Subcutaneous adipose tissue (tissue), 4 donors: ENCODE data around the gene ACTRT2. TPM values are rescaled to one million over a fixed set of nuclear protein-coding genes. Genes with fewer than 3 reads are reported as not detected.

Experiments used
- total RNA-seq, 4 donors: library from RNA; depleted of rRNA; stranded (reverse); fragments of >200 nt; gene quantifications; one replicate each; pipeline ENCODE4 v1.1.0, GENCODE V29; 2016
- TF ChIP-seq, protein P1 (sequence below): fragments of 450-650 bp; IDR thresholded peaks from one replicate; pipeline ENCODE4 v1.5.1; 2016; ENCODE audit warnings: low read depth, mild to moderate bottlenecking, control low read depth, antibody characterized with exemption, moderate library complexity

Gene ACTRT2
- total RNA-seq, 4 donors from 2014 or later, result not detected

DNA sequence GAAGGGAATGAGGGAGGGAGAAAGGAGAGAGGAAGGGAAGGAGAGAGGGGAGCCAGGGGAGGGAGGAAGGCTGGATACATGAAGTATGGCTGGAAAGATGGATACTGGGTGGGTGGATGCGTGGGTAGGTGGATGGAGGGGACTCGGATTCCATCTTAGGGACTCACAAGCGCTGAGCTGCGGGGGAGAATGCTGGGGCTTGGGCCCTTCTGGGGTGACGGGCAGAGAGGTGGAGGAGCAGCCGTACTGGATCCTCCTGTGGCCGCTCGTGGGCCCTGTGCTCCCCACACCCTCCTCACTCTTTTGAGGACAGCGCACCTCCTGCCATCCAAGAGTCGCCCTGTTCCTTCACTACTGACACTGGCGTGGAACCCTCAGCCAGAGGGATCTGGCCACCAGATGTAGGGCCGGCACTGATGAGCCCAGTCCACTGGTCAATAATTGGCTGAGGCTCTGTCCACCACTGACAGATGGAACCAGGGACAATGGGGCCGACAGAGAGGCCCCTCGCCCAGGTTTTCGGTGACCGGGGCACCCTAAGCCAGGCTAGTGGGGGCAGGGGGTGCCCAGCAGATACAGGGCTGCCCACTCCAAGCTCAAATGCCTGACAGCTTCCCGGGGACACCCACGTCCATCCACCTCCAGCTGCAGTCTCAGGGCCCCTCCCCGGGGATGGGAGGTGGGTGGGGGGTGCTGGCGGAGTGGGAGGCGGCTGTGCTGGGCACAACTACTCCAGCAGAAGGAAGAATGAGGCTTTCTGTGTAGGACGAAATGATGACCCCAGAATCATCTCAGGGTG is 4.4 kb upstream of the ACTRT2 start:
- TF ChIP-seq, protein P1, sequence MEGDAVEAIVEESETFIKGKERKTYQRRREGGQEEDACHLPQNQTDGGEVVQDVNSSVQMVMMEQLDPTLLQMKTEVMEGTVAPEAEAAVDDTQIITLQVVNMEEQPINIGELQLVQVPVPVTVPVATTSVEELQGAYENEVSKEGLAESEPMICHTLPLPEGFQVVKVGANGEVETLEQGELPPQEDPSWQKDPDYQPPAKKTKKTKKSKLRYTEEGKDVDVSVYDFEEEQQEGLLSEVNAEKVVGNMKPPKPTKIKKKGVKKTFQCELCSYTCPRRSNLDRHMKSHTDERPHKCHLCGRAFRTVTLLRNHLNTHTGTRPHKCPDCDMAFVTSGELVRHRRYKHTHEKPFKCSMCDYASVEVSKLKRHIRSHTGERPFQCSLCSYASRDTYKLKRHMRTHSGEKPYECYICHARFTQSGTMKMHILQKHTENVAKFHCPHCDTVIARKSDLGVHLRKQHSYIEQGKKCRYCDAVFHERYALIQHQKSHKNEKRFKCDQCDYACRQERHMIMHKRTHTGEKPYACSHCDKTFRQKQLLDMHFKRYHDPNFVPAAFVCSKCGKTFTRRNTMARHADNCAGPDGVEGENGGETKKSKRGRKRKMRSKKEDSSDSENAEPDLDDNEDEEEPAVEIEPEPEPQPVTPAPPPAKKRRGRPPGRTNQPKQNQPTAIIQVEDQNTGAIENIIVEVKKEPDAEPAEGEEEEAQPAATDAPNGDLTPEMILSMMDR, result no peak

DNA sequence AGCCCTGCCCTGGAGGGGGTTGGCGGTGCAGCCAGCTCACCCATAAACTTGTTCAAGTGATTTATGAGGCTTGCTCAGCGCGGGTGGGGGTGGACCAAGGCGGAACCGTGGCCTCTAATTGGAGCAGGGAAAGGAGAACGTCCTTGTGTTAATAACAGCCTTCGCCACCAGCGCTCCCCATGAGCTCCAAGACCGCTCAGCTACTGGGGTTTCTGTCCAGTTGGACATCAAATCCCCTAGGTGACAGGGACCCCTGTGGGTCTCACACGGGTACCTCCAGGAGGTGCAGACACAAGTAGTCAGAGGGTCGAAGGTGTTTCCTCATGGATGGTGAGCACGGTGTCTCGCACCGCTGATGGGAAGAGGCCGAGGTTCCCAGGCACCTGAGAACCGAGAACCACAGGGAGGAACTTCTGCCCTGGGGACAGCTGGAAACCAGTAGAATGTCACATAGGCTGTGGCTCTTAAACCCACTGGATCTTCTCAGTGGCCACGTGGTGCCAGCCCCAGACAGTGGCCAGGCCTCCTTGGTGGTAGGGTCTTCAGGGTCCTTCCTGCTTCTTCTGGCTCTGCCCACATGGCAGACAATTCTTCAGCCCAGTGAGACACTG is 3.7 kb upstream of the ACTRT2 start:
- TF ChIP-seq, protein P1, result no peak

DNA sequence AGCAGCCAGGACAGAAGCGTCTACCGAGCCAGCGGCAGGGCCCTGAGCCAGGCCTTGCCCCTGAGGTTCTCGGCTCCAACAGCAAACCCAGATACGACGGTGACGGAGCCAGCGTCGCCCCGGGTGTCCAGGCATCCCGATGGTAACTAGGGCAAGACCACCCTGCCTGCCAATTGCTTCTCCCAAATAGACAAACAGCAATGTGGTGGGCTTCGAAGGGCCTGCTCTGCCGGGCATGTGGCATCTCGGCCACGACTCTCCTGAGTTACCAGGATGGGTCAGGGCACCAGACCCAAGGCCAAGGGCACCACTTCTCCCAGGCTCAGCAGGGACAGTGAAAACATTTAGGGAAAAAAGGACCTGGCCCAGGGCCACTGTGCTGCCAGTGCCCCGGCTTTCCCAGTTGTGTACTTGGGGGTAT is 3.2 kb upstream of the ACTRT2 start:
- TF ChIP-seq, protein P1, result no peak

DNA sequence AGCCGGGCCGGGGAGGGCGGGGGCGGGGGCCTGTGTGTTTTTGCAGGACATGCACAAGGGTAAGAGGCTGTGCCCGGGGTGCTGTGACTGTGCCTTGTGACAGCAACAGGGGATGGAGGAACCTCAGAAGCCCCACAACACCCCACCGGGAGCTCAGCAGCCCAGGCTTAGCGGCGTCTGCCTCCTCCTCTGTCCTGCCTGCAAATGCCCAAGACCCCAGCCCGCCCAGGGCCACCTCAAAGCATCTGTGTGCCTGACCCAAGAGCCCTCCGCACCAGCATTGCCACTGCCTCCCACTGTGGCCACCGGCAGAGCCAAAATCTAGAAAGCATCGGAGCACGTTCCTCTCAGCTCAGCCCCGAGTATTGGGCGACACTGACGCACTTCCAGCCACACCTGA is 2.7 kb upstream of the ACTRT2 start:
- TF ChIP-seq, protein P1, result no peak

DNA sequence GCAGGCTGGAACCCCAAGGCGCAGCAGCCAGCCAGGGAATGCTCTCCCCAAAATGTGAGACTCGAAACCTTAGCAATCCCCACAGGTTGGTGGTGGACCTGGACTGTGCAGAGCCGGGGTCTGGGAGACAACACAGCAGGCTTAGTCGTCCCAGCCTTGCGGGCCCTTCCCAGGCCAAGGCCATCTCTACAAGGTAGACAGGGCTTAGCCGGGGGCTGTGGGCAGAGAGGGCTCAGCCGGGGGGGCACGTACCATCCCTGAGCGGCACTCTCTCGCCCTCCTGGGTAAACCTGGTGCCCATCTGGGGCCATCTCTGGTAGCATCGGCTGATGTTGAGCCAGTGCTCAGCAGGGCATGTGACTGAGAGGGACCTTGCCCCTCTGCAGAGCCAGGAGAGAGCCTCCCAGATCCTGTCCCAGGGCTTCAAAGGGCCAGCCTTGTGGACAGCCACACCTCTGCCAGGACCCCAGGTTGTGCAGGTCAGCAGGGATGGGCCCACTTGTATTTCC is 2.2 kb upstream of the ACTRT2 start:
- TF ChIP-seq, protein P1, result no peak

DNA sequence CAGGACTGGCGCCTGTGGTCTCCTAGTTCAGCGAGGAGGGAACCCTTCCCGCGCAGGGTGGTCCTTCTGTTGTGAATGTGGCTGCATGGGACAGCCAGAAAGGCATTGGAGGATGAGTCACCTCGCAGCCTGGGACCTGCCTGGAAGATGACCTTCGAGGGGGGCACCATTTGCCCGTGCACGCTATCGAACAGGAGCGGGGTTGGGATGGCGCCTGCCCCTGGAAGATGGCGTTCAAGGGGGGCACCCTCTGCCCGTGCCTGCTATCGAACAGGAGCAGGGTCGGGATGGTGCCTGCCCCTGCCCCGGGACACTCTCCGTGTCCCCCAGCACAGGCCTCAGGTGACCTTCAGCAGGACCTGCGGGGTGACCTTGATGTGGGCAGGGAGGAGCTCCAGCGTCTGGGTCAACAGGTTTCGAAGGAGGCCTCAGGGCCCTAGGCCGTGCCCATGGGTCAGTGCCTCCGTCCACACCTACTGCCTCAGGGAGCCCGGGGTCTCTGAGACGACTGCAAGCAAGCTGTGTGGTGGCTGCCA is 1.7 kb upstream of the ACTRT2 start:
- TF ChIP-seq, protein P1, result no peak

DNA sequence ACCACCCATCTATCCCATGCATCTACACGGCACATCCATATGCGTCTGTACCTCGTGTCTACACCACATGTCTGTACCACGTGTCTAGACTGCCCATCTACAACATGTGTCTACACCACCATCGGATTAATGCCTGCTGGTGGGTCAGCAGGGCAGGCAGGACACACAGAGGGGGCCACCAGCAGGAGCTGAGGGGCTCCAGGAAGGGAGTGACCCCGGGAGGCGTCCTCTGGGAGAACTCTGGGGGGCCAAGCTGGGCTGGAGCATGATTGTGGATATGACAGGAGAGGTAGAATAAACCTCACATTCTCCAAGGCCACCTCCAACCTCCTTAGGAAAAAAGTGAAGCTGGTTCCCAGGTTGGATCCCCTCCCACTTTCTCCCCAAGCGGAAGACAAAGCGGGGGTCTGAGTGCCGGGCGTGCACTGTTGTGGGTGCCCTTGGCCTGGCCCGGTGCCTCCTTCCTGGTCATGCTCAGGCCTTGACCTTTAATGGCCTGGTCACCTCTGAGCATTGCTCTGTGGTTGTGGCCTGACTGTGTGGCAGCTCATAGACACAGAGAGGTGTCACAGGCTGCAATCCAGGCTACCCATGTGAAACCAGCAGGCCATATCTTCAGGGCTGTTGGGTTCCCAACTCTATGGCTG is 881 bp upstream of the ACTRT2 start:
- TF ChIP-seq, protein P1, result no peak
